ENCODE results near the gene SNX25.
A peak's percentile ranks its signal among the peaks of the same experiment; 100 is the strongest.

The SNX25 gene

DNA sequence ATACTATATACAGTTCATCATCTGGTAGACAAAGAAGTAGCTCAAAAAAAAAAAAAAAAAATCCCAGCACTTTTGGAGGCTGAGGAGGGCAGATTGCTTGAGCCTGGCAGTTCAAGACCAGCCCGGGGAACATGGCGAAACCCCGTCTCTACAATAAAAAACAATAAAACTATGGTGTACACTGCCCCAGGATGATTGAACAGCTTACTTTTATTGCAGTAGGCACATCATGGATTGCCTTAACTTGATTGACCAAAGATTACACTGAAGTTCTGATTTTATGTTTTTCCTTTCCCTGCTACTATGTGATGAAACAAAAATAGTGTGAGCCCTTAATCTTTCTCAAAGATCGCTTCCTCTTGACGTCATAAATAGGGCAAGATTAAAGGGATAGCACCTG is 60.6 kb downstream of the SNX25 start:
- Histone ChIP-seq H3K27me3 (replicated peaks; ENCODE audit: control insufficient read depth, insufficient read depth, low read length) (no peaks in the 10 kb centered on the region), H3K9me3 (ENCODE audit: control insufficient read depth, low read length) (no peaks in the 10 kb centered on the region)
- no peak for DNase-seq (ENCODE audit: low read depth)

DNA sequence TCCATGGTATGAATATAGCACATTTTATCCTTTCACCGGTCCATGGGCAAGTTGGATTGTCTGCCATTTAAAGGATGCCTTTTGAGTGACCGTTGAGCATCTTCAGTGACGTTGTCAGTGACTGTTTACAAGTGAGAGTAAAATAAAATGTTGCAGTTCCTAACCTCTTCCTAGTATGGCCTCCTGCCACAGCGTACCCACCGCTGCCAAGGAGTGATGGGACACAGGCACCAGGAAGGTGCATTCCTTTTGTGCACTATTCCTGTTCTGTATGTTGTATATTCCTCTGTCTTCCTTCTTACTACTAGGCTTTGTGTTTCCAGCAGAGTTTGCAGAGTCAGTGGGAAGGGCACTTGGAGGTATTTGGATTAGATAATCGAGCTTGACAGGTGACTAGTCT is 61.5 kb downstream of the SNX25 start:
- Histone ChIP-seq H3K36me3 (ENCODE audit: control insufficient read depth, insufficient read depth, low read length, severe bottlenecking) (peaks cover 25% of the 10 kb centered on the region), H3K4me3 (ENCODE audit: low read length) (no peak overlapping the region), H3K4me1 (ENCODE audit: control insufficient read depth, insufficient read depth, low read length) (peaks cover 10% of the 10 kb centered on the region), H3K9me3 (ENCODE audit: control insufficient read depth, low read length) (no peaks in the 10 kb centered on the region), H3K27me3 (replicated peaks; ENCODE audit: control insufficient read depth, insufficient read depth, low read length) (no peaks in the 10 kb centered on the region), H3K9ac (ENCODE audit: low read length) (no peak overlapping the region)
- DNase-seq (ENCODE audit: low read depth), result no peak

More for the DNA sequence above, 60.6 kb downstream of the SNX25 start:
- Histone ChIP-seq H3K4me1 (ENCODE audit: control insufficient read depth, insufficient read depth, low read length) (peaks cover 3% of the 10 kb centered on the region), H3K4me3 (ENCODE audit: low read length) (no peak overlapping the region), H3K36me3 (ENCODE audit: control insufficient read depth, insufficient read depth, low read length, severe bottlenecking) (peaks cover 25% of the 10 kb centered on the region), H3K9ac (ENCODE audit: low read length) (no peak overlapping the region)

DNA sequence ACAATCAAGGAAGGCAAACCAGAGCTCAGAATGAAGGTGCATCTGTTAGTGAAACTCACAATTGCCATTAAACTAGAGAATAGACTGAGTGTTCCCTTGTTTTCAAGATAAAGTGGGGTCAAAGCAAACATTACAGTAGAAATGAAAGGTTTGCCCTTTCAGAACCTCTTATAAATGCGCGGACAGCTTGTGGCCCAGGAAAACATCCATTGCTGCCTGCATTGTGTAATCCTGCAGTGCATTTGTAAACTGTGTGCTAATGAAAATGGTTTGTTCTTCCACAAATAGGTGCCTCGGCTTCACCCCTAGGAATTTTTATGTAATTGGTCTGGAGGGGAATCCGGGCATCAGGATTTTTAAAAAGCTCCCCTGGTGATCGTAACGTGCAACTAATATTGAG is 62.8 kb downstream of the SNX25 start:
- H3K27me3 ChIP-seq (replicated peaks; ENCODE audit: control insufficient read depth, insufficient read depth, low read length), result no peaks in the 10 kb centered on the region

DNA sequence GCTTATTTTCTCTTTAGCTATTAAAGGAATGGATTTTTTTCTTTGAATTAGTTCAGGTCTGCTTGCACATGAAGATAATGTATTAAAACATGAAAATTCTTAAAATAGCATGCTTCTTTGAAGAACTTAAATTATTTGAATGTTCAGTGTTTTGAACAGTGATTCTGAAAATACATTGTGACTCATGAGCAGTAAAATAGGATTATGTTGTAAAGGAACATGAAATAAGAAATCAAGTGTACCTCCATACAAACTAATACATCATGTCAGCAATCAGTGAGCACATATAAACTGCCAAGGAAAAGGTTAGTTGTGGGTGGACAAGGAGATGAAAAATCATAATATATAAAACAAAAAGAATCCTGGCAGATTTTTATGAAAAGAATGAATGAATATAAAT is 66.1 kb downstream of the SNX25 start:
- no peak overlapping the region for H3K9ac ChIP-seq (ENCODE audit: low read length)
- peaks cover 15% of the 10 kb centered on the region for H3K4me1 ChIP-seq (ENCODE audit: control insufficient read depth, insufficient read depth, low read length)
- no peak overlapping the region for H3K4me3 ChIP-seq (ENCODE audit: low read length)
- no peak for DNase-seq (ENCODE audit: low read depth)
- H3K27me3 ChIP-seq (replicated peaks; ENCODE audit: control insufficient read depth, insufficient read depth, low read length), result no peaks in the 10 kb centered on the region
- H3K36me3 ChIP-seq (ENCODE audit: control insufficient read depth, insufficient read depth, low read length, severe bottlenecking), result no peaks in the 10 kb centered on the region
- H3K9me3 ChIP-seq (ENCODE audit: control insufficient read depth, low read length), result no peaks in the 10 kb centered on the region

More for the DNA sequence above, 62.8 kb downstream of the SNX25 start:
- Histone ChIP-seq H3K4me3 (ENCODE audit: low read length) (no peak overlapping the region), H3K9me3 (ENCODE audit: control insufficient read depth, low read length) (no peaks in the 10 kb centered on the region), H3K36me3 (ENCODE audit: control insufficient read depth, insufficient read depth, low read length, severe bottlenecking) (peaks cover 21% of the 10 kb centered on the region), H3K4me1 (ENCODE audit: control insufficient read depth, insufficient read depth, low read length) (peaks cover 15% of the 10 kb centered on the region), H3K9ac (ENCODE audit: low read length) (no peak overlapping the region)
- DNase-seq (ENCODE audit: low read depth), result no peak

DNA sequence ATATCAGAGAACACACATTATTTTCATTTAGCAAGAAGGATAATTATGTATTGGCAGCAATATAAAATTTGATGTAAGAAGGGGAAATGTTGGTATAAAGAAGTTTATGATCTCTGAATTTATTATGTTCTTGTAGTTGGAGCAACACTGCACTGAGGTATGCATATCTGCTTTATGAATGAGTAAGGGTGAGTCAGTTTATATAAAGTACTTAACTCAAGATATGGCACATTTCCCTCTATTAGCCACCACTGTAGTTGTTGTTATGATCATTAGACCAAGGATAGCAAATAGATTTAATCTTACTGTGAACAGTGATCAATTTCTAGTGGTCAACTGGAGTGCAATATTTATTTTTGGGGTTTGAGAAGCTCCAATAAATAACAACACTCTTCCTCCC is 66.6 kb downstream of the SNX25 start:
- H3K4me3 ChIP-seq (ENCODE audit: low read length), result no peak overlapping the region
- peaks cover 15% of the 10 kb centered on the region for H3K4me1 ChIP-seq (ENCODE audit: control insufficient read depth, insufficient read depth, low read length)
- no peaks in the 10 kb centered on the region for H3K36me3 ChIP-seq (ENCODE audit: control insufficient read depth, insufficient read depth, low read length, severe bottlenecking)
- DNase-seq (ENCODE audit: low read depth), result peak; percentile 24
- H3K9ac ChIP-seq (ENCODE audit: low read length), result no peak overlapping the region
- no peaks in the 10 kb centered on the region for H3K9me3 ChIP-seq (ENCODE audit: control insufficient read depth, low read length)
- H3K27me3 ChIP-seq (replicated peaks; ENCODE audit: control insufficient read depth, insufficient read depth, low read length), result no peaks in the 10 kb centered on the region

DNA sequence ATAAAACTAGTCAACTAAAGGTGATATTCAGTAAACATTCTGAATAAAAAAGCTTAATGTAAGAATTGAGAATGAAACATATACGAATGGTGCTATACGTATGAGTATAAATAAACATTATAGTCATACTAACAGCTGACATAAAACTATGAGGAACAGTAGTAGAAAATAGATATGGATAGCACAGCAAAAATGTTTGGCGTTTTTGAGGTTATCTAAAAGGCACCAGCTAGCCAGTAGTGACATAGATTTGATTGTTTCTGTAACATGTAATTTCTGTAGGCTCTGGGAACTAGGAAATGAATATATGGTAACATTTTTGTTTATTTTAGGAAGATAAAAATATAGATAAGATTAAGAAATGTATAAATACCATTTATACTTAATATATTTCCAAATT is 69.3 kb downstream of the SNX25 start:
- no peaks in the 10 kb centered on the region for H3K9me3 ChIP-seq (ENCODE audit: control insufficient read depth, low read length)
- H3K4me1 ChIP-seq (ENCODE audit: control insufficient read depth, insufficient read depth, low read length), result peaks cover 15% of the 10 kb centered on the region
- no peaks in the 10 kb centered on the region for H3K27me3 ChIP-seq (replicated peaks; ENCODE audit: control insufficient read depth, insufficient read depth, low read length)
- no peak for DNase-seq (ENCODE audit: low read depth)
- no peak overlapping the region for H3K9ac ChIP-seq (ENCODE audit: low read length)
- no peak overlapping the region for H3K4me3 ChIP-seq (ENCODE audit: low read length)
- H3K36me3 ChIP-seq (ENCODE audit: control insufficient read depth, insufficient read depth, low read length, severe bottlenecking), result no peaks in the 10 kb centered on the region

DNA sequence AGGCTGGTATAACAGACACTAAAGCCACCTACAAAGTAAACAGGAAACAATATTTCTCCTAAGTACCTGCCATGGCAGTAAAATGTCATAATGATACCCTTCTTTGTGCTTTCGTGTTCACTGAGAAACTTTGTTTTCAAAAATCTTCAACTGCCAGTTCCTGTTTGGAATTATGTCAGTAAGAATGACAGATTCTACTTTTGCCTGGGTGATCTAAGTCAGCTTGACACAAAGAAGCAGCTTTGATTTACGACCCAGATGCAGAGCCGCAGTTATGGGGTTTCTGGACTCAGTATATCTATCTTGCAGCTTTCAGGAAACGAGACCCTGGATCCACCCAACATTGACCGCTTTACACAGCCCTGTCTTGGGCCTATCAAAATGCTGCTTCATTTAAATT is 71.2 kb downstream of the SNX25 start:
- Histone ChIP-seq H3K4me3 (ENCODE audit: low read length) (no peak overlapping the region), H3K9me3 (ENCODE audit: control insufficient read depth, low read length) (no peaks in the 10 kb centered on the region), H3K4me1 (ENCODE audit: control insufficient read depth, insufficient read depth, low read length) (peaks cover 6% of the 10 kb centered on the region), H3K9ac (ENCODE audit: low read length) (no peak overlapping the region), H3K36me3 (ENCODE audit: control insufficient read depth, insufficient read depth, low read length, severe bottlenecking) (no peaks in the 10 kb centered on the region), H3K27me3 (replicated peaks; ENCODE audit: control insufficient read depth, insufficient read depth, low read length) (no peaks in the 10 kb centered on the region)
- DNase-seq (ENCODE audit: low read depth), result no peak

DNA sequence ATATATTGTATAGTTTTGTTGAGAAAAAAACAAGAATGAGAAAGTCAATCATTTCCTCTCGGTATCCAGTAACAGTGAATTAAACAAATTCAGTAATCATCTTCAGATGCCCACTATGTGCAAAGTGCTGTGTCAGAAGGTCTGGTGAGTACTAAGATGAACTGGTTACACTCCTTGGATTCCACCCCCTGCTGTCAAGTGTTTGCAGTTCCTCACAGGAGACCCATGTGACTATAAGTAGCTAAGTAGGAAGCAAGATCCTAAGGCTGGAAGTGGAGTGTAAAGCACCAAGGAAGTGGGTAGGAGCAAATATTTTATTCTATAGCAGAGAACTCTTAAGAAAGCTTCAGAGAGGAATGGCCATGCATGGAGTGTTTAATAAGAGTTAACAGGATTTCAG is 73.6 kb downstream of the SNX25 start:
- H3K4me3 ChIP-seq (ENCODE audit: low read length), result no peak overlapping the region
- DNase-seq (ENCODE audit: low read depth), result no peak
- no peaks in the 10 kb centered on the region for H3K27me3 ChIP-seq (replicated peaks; ENCODE audit: control insufficient read depth, insufficient read depth, low read length)
- H3K4me1 ChIP-seq (ENCODE audit: control insufficient read depth, insufficient read depth, low read length), result no peaks in the 10 kb centered on the region
- no peaks in the 10 kb centered on the region for H3K36me3 ChIP-seq (ENCODE audit: control insufficient read depth, insufficient read depth, low read length, severe bottlenecking)
- H3K9ac ChIP-seq (ENCODE audit: low read length), result no peak overlapping the region
- no peaks in the 10 kb centered on the region for H3K9me3 ChIP-seq (ENCODE audit: control insufficient read depth, low read length)

DNA sequence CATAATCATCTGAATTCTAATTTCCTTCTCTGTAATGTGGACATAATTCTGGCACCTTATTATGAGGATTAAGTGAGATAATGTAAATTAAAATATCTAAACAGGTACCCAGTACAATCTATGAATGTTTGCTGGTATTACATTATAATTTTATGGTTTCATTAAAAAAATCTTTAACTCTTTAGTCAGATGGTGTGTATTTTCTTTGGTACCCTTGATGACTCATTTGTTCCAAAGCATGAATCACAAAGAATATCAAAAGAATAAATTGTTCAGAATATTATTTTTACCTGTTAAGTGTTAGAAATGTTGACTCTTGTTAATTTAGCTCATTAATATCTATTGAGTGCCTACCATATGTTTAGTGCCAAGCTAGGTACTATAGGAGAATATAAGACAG is 74.3 kb downstream of the SNX25 start:
- H3K9me3 ChIP-seq (ENCODE audit: control insufficient read depth, low read length), result no peaks in the 10 kb centered on the region
- no peak overlapping the region for H3K4me3 ChIP-seq (ENCODE audit: low read length)
- peak; percentile 32 for DNase-seq (ENCODE audit: low read depth)
- no peaks in the 10 kb centered on the region for H3K27me3 ChIP-seq (replicated peaks; ENCODE audit: control insufficient read depth, insufficient read depth, low read length)
- H3K4me1 ChIP-seq (ENCODE audit: control insufficient read depth, insufficient read depth, low read length), result no peaks in the 10 kb centered on the region
- H3K9ac ChIP-seq (ENCODE audit: low read length), result no peak overlapping the region
- peaks cover 4% of the 10 kb centered on the region for H3K36me3 ChIP-seq (ENCODE audit: control insufficient read depth, insufficient read depth, low read length, severe bottlenecking)

DNA sequence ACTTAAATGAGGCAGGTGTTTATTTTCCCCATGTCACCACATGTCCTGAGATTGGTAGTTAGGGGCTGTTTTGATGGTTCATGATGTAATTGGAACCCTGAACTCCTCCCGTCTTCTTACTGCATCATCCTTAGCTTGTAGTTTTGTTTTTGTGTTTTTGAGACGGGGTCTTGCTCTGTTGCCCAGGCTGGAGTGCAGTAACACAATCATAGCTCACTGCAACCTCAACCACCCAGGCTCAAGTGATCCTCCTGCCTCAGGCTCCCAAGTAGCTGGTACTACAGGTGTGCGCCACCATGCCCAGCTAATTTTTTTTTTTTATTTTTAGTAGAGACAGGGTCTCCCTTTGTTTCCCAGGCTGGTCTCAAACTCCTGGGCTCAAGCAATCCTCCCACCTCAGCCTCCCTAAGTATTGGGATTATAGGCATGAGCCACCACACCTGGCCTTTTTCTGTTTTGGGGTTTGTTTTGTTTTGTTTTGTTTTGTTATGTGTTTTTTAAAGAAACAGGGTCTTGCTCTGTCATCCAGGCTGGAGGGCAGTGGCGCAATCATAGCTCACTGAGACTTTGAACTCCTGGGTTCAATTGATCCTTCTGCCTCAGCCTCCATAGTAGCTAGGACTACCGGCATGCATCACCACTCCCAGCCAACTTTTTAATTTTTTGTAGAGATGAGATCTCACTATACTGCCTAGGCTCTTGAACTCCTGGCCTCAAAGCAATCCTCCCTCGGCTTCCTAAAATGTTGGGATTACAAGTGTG is 76.4 kb downstream of the SNX25 start:
- no peaks in the 10 kb centered on the region for H3K9me3 ChIP-seq (ENCODE audit: control insufficient read depth, low read length)
- H3K9ac ChIP-seq (ENCODE audit: low read length), result no peak overlapping the region
- no peak for DNase-seq (ENCODE audit: low read depth)
- H3K36me3 ChIP-seq (ENCODE audit: control insufficient read depth, insufficient read depth, low read length, severe bottlenecking), result peaks cover 22% of the 10 kb centered on the region
- H3K27me3 ChIP-seq (replicated peaks; ENCODE audit: control insufficient read depth, insufficient read depth, low read length), result no peaks in the 10 kb centered on the region
- no peaks in the 10 kb centered on the region for H3K4me1 ChIP-seq (ENCODE audit: control insufficient read depth, insufficient read depth, low read length)
- H3K4me3 ChIP-seq (ENCODE audit: low read length), result no peak overlapping the region

DNA sequence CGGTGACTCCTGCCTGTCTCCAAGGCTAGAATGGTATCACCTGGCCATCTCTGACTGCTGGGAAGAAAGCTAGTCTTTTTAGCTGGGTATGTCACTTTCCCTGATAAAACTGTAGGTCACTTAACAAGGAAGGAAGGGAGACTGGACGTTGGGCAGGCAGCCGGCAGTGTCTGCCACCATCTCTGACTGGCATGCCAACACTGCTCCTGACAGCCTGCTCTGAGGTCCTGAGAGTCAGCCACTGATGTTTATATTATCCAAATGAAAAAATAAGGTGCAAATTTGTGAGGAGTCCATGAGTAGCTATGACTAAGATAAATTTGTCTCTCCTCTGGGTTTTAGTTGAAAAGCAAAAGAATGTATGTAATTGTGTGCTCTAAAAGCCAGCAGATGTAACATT is 77.2 kb downstream of the SNX25 start:
- H3K36me3 ChIP-seq (ENCODE audit: control insufficient read depth, insufficient read depth, low read length, severe bottlenecking), result peaks cover 29% of the 10 kb centered on the region
- DNase-seq (ENCODE audit: low read depth), result peak; percentile 12
- H3K27me3 ChIP-seq (replicated peaks; ENCODE audit: control insufficient read depth, insufficient read depth, low read length), result no peaks in the 10 kb centered on the region
- no peaks in the 10 kb centered on the region for H3K4me1 ChIP-seq (ENCODE audit: control insufficient read depth, insufficient read depth, low read length)
- no peaks in the 10 kb centered on the region for H3K9me3 ChIP-seq (ENCODE audit: control insufficient read depth, low read length)
- H3K9ac ChIP-seq (ENCODE audit: low read length), result no peak overlapping the region
- no peak overlapping the region for H3K4me3 ChIP-seq (ENCODE audit: low read length)

DNA sequence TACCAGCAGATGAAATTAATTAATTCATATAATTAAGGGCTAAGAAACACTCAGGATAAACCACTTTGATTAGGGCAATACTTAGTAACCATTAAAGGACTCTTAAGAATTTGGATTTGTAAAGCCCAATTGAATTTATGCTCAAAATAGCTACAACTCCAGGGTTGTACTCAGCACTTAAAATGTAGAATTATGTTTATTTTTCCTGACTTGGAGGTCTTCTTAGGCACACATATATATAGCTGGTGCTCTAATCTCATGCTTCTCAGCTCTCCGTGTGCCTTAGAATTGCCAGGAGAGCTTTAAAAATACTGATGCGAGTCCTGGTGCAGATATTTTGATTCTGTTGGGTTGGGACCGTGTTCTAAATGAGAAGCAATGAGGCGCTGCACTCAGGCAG is 77.6 kb downstream of the SNX25 start:
- Histone ChIP-seq H3K27me3 (replicated peaks; ENCODE audit: control insufficient read depth, insufficient read depth, low read length) (no peaks in the 10 kb centered on the region), H3K36me3 (ENCODE audit: control insufficient read depth, insufficient read depth, low read length, severe bottlenecking) (peaks cover 33% of the 10 kb centered on the region), H3K9ac (ENCODE audit: low read length) (no peak overlapping the region), H3K4me1 (ENCODE audit: control insufficient read depth, insufficient read depth, low read length) (no peaks in the 10 kb centered on the region), H3K9me3 (ENCODE audit: control insufficient read depth, low read length) (no peaks in the 10 kb centered on the region), H3K4me3 (ENCODE audit: low read length) (no peak overlapping the region)
- no peak for DNase-seq (ENCODE audit: low read depth)
